SKM-1 treated with dmso at 0.1 percent for 144 hours (cell line): Measurements from ENCODE around the gene ACOXL.
"Not testable (repeated sequence)": the region's sequence is repeated elsewhere in the genome, so short reads cannot be mapped to it uniquely, and the experiment has no call there.

ENCODE experiments used
- DNase-seq: peaks from one replicate; lab custom pipeline; 2025; ENCODE audit not compliant: unreplicated experiment; lab: John Stamatoyannopoulos, UW

The ACOXL gene

DNA sequence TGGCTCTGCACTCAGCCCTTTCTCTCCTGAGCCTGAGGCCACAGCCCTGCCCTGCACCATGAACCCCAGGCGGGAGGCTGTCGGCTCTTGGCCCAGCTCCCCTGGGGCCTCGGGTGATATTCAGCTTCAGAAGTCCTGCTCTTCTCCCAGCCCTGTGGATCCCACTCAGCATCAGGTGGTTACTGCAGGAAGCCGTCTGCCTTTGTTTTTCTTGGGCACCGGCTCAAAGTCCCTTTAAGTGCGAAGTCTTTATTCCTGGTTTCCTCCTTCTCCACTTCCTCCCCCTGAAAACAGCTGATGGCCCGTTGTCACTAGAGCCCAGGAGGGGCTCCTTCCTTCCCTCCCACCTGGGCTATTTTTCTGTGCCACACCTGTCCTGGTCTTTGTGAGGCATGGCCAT lies 226.8 kb downstream of the ACOXL start:
- DNase-seq = no peak

DNA sequence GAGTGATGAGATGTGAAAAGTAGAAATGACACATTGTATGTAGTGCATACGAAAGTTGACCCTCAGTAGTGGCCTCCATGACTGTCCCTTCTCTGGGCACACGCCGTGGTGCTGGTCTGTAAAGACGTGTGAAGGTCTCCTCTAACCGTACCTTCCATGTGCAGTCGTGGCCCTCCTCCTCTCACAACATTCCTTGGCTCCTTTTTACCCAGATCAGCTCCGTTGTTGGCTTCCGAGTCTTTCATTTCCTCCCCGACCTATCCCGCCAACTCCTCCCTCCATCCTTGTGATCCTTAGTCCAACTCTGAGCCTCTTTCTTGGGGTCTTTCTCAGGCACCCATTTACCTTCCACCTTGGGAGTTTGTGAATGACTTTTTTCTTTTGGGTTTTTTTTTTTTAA lies 227.9 kb downstream of the ACOXL start:
- no peak for DNase-seq

DNA sequence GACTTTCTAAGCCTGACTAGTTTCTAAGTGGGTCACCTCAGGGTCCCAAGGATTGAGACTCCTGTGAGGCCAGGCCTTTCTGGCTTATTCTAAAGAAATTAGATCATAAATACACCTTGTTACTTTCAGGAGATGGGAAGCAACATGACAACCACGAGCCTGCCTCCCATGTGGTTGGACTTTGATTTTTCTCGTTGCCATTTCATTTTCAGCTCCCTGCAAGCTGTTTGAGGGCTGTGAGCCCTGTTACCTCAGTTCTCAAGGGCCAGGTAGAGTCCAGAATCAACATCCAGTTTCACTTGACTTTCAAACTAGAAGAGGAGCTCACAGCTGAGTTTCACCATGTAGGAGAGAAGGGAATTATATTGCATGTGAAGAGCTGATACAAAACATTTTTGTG lies 228.6 kb downstream of the ACOXL start:
- no peak for DNase-seq

DNA sequence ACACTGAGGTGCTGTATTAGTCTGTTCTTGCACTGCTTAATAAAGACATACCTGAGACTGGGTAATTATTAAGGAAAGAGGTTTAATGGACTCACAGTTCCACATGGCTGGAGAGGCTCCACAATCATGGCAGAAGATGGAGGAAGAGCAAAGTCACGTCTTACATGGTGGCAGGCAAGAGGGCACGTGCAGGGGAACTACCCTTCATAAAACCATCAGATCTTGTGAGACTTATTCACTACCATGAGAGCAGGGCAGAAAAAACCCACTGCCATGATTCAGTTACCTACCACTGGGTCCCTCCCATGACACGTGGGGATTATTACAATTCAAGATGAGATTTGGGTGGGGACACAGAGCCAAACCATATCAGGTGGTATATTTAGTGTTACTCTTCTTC lies 229.3 kb downstream of the ACOXL start:
- DNase-seq = not testable (repeated sequence)

DNA sequence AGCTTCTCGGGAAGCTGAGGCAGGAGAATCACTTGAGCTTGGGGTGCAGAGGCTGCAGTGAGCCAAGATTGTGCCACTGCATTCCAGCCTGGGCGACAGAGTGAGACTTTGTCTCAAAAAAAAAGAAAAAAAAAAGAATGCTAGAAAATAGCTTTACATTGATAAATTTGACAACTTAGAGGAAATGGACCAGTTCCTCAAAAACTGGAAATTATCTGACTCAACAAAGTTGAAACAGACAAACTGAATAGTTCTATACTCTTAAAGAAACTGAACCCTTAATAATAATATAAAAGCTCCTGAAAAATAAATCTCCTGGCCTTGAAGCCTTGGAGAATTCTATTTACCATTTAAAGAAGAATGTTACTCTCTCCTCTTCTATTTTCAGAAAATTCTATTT lies 237.3 kb downstream of the ACOXL start:
- no peak for DNase-seq

DNA sequence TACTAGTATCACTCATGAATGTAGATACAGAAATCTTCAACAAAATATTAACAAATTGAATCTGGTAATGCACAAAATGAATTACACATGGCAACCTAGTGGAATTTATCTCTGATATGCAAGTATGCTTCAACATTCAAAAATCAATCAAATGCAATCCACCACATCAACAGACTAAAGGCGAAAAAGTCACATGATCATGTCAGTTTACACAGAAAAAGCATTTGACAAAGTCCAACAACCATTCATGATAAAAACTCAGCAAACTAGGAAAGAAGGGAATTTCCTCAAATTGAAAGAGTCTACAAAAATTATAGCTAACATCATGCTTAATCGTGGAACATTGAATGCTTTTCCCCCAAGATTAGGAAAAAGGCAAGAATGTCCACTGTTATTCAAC lies 237.8 kb downstream of the ACOXL start:
- no peak for DNase-seq

DNA sequence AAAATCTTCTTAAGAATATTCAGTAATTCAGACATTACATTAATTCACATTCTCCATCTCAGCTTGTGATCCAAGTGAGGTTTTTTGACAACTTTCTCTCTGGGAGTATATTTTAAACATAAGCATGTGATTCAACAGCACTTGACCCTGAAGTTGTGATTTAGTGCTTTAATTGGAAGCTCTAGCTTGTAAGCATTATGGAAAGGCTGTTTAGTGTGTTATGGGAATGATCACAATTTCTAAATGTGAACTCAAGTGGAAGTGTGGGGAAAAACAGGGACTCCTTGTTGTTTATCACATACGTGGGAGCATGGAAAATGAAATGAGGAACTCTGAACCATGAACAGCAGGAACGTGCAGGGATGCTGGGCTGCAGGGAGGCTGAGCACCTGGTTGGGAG lies 239.4 kb downstream of the ACOXL start:
- DNase-seq = no peak

DNA sequence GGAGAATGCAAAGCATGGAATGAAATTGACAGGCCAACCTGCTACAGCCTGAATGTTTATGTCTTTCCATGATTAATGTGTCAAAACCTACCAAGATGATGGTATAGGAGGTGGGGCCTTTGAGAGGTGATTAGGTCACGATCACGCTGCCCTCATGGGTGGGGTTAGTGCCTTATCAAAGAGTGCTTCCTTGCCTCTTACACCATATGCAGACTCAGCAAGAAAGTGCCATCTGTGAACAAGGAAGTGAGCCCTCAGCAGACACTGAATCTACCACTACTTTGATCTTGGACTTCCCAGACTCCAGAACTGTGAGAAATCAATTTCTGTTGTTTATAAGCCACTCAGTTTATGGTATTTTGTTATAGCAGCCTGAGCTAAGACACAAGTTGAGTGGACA lies 240.9 kb downstream of the ACOXL start:
- no peak for DNase-seq

DNA sequence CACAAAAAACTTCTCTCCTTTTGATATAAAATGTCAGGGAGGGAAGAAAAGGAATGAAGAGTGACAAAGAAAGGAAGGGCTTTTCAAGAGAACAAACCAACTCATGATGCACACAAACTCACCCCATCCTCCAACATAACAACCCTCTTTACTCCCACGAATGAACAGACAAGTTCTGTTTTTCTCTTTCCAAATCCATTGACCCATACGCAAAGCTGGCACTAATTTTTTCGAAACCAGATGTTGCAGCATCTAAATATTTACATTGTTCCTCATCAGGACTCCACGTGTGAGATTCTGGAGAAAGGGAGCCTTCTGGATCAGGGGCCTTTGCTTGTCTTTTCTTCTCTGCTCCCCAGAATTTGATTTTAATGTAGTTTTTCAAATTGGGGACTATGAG lies 245.0 kb downstream of the ACOXL start:
- peak; percentile 9 for DNase-seq

DNA sequence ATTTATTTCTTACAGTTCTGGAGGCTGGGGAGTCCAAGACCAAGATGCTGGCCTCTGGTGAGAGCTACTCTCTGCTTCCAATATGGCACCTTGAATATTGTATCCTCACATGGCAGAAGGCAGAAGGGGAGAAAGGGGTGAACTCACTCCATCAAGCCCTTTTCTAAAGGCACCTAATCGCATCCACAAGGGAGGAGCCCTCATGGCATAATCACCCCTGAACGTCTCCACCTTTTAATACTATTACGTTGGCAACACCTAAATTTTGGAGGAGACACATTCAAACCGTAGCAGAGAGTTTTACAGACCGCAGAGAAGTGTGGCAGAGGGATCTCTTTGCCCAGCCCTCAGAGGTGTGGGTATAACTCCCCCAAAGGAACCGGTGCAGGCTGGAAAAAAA lies 245.8 kb downstream of the ACOXL start:
- DNase-seq = no peak

DNA sequence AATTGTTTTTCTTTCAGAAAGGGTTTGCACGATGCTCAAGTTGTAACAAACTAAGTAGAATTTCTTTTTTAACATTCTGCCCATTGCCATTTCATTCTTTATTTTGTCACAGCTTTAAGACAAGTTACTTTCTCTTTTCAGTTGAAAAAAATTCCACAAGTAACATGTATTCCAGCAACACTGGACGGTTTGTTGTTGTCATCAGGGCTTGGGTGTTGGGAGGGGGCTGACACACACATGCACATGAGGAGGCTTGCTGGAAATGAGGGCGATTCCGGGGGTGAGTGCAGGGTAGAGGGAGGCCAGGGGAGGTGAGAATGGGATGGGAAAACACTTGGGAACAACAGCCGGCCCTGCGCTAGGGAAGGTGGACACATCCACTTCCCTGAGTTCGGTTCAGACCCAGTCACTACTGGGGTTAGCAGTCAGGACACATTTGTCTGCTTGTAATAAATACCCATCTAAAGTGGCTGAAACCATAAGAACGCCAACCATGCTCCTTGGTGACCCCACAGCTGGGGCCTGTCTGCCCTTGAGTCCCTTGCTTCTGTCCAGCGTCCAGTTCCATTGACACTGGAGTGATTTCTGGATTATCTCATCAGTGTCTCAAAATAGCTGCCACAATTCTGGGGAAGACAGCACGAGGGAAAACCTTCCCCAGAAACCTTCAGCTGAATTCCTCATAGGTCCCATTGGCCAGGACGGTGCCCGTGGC lies 246.5 kb downstream of the ACOXL start:
- DNase-seq = no peak

DNA sequence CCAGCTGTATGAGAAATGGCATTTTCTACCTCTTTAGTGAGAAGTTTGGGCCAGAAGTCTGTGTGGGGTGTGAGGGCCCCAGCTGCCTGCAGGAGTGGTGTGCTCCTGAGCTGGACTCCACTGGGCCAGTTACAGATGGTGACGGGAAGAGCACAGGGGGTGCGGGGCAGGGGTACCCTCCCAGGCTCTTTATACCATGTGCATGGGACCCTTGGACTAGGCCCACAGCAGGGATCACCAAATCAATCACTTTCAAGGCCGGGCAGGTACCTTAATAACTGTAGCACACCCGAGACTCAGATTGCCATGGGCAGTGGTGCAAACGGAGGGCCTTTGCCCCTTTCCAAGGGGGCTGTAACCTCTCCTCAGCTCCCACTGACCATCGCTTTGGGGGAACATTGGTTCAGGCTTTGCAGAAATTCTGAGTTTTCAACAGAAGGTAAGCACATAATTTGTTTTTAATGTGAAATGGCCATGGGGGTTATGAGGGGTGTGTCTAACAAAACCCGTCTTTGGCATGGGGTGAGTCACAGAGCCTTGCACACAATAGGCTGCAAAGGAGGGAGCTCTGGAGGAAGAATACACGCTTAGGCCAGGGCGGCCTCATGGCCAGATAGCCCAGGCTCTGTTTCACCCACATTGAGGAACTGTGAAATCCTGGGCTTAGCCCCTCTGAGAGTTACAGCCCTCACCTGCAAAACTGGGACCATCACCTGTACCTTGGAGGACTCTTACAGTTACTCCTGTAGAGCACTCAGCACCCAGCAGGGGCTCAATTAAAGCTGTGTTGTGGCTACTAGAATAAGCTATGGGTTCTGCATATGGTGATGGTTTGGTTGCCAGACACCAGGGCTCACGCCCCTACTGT lies 247.3 kb downstream of the ACOXL start:
- no peak for DNase-seq

DNA sequence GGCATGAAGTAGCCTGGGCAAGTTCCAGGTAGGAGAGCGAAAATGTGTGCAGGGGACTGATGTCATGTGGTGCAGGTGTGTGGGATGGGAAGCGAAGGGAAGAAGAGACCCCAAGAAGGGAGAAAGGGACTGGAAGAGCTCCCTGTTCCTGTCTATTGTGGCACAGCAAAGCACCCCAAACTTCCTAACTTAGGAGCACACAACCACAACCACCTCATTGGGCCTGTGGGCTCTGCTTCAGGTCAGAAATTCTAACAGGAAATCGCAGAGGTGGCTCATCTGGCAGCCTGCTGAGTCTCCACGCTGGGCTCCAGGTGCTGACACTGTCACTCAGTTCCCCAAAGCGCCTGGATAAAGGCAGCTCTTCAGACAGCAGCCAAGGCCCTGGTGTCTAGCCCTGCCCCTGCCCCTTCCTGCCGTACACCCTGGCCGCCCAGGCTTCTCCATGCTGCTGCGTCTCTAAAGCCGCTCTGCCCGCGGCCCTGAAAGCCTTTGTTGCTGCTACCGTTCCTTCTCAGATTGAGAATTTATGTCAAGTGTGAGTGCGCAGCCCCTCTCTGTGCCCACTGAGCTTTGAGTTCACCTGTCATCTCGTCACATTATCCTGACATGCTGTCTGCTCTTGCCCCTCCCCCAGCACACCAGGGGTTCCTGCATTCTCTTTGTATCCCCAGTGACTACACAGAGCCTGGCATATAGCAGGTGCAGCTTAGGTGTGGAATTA lies 248.1 kb downstream of the ACOXL start:
- DNase-seq = no peak

DNA sequence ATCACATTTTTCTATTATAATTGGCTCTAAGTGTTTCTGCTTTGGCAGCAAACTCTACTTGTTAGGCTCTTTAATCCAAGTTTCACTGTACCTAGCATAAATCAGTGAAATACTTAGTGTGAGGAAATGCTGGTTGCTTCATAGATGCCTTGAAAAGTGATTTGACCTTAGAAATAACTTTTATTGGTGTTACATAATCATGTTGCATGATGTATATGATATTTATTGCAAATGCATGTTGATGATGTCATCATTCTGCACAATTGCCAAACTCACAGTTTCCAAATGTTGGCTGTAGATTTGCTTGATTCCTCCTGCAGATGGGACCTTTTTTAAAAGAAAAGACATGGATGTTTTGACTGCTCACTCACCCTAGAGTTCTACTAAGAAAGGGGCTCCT lies 250.8 kb downstream of the ACOXL start:
- no peak for DNase-seq

DNA sequence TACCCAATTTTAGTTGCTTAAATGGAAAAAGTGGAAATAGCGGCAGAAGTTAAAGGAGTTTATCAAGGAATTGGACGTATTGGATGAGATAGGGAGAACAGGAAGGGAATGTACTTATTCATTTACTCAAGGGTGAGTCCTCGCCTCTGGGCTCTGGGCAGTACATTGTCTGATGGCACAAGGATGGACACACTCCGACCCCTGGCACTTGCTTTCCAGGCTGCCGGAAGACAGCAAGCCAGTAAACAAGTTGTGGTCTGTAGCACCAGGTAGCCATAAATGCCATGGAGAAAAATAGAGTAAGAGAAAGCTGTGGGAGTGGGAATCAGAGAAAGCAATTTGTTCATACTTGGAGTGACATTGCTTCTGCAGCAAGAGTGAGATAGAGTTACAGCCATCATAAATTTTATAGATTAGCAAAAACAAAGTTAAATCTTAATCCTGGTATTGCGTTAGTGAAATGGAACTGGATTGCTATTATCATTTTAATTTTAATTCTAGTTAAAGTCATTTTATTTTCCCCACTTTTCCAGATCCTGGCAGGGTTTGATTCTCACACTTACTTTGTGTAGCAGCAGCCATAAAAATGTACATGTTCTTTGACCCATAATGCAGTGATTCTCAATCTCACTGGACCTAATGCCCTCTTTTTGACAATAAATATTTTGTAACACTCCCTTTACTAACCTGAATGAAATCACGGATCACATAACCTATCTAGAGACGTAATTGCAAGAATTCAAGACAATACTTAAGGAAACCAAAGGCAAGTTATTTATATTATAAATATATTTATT lies 252.5 kb downstream of the ACOXL start:
- DNase-seq = no peak

DNA sequence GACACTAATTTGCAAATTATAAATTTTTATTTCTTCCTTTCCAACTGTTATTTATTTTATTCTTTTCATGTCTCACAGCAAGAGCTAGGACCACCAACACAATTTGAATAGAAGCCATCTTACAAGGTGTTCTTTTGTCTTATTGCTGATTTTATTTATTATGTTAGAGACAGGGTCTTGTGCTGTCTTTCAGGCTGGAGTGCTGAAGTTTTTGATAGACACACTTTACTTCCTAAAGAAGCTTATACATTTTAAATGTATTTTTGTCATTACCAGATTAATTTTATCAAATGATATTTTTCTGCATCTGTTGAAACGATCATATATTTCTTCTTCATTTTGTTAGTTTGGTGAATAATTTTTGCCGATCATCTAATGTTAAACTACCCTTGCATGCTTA lies 258.1 kb downstream of the ACOXL start:
- DNase-seq = no peak

DNA sequence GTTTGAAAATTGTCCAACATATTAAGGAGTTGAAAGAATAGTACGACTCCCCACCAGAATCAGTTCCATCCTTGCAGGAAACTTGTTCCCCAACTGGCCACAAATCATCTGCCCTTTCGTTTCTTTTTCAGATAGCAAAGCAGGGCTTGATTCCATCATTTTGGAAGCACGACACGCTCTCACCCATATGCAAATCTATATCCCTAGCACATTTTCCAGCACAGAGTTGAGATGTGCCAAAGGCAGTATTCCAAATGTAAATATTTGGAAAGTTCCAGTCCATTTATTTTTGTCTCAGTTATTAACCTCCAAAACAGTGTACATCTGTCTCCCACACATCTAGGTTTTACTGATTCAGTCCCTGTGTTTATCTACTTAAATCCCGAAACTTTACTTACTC lies 259.5 kb downstream of the ACOXL start:
- DNase-seq = no peak

DNA sequence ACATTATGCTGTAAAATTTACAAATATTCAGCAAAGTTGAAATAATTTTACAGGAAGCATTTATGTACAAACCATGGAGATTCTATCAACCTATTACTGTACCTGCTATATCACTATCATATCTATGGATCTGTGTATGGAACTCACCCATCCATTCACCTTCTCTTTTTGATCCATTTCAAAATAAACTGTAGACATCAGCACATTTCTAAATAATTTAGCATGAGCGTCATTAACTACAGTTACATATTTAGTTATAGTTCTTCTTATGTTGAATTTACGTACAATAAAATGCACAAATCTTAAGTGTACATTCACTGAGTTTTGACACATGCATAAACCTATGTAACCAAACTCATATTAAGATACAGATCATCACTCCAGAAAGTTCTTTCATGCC lies 260.5 kb downstream of the ACOXL start:
- no peak for DNase-seq

DNA sequence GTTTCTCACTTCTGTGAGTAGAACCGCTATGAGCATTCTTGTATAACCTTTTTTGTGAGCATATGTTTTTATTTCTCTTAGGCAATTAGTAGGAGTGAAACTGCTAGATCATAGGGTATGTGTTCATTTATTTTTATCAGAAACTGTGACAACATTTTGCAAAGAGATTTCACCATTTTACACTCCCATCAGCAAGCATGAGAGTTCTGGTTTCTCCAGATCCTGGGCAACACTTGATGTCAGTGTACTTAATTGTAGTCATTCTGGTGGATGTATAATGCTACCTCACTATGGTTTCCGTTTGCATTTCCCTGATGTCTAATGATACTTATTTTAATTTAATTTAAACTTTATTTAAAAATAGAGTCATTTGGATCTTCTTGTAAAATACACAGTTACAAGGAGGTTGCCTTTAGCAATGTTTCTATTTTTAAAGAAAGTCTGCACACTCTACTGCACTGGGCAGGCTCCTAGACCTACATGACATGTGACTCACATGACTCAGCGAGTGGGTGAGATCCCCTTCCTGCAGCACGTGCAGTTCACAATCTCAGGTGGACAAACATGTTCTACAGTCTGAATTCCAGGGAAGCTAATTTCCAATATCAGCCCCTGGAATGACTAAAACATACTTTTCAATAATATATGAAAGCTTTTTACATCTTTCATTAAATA lies 261.3 kb downstream of the ACOXL start:
- peak; percentile 78 for DNase-seq

DNA sequence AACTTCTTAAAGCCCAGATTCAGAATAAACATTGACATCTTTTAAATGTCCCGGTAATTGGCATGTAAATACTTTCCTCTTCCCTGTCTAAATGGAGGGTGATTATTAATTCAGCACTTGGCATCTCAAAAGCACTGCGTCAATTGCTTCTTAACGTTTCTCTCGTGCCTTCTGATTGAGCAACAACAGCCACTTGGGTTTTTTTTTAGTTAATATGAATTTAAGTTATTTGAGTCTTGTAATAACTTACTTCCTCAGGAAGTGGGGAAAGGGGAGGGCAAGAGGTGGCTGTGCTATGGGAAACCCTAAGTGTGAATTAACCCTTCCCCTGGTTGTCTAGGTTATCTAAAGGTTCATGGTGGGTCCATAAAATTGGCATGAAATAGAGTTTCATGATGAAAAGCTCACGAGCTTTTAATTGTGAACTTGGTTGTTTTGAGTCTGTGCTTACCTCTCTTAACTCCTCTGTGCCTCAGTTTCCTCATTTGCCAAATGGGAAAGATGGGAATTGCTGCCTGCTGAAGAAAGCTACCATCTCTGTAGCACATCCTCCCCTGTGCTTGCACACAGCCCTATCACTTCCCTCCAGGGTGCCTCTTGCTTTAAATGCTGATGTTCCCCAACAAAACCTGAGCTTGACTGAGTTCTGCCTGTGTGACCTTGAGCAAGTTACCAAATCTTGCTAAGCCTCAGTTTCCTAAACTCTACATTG lies 262.0 kb downstream of the ACOXL start:
- DNase-seq = peak; percentile 93
